Astrocyte (in vitro differentiated cells and primary cell): ENCODE results near the gene PRRT1B. TPM values are rescaled to one million over a fixed set of nuclear protein-coding genes. Genes with fewer than 3 reads are reported as not detected.
"Not testable (repeated sequence)": the region's sequence is repeated elsewhere in the genome, so short reads cannot be mapped to it uniquely, and the experiment has no call there.

Source experiments
- DNase-seq: peaks from one replicate; pipeline ENCODE4 v3.0.0-alpha.2; 2010; ENCODE audit warnings: low read depth
- FAIRE-seq: peaks from 2 replicates; lab custom pipeline; 2011; peaks lifted over from hg19 to GRCh38; lab: Jason Lieb, UNC
- H2AFZ ChIP-seq: 2 replicates; pipeline ENCODE4 v1.6.0; 2012; ENCODE audit warnings: low read depth, low read length, inconsistent platforms
- H3K27ac ChIP-seq: 2 replicates; pipeline ENCODE4 v1.5.1; 2011; ENCODE audit warnings: low read depth, low read length, inconsistent platforms
- H3K27me3 ChIP-seq: 2 replicates; pipeline ENCODE4 v1.6.0; 2011; ENCODE audit warnings: low read length, inconsistent platforms; ENCODE audit not compliant: insufficient read depth
- H3K36me3 ChIP-seq: 2 replicates; pipeline ENCODE4 v1.5.1; 2011; ENCODE audit warnings: low read length, inconsistent platforms; ENCODE audit not compliant: insufficient read depth
- H3K4me1 ChIP-seq: 2 replicates; pipeline ENCODE4 v1.5.1; 2011; ENCODE audit warnings: low read length, inconsistent platforms; ENCODE audit not compliant: insufficient read depth
- H3K4me2 ChIP-seq: 2 replicates; pipeline ENCODE4 v1.6.0; 2012; ENCODE audit warnings: low read length, inconsistent platforms
- H3K4me3 ChIP-seq: 2 replicates; pipeline ENCODE4 v1.5.1; 2011; ENCODE audit warnings: low read depth, mild to moderate bottlenecking, low read length, inconsistent platforms; ENCODE audit not compliant: insufficient read depth
- H3K79me2 ChIP-seq: 2 replicates; pipeline ENCODE4 v1.6.0; 2012; ENCODE audit warnings: mild to moderate bottlenecking, low read length, inconsistent platforms; ENCODE audit not compliant: insufficient read depth
- H3K9ac ChIP-seq: 2 replicates; pipeline ENCODE4 v1.6.0; 2012; ENCODE audit warnings: mild to moderate bottlenecking, low read length, inconsistent platforms
- H3K9me3 ChIP-seq: 2 replicates; pipeline ENCODE4 v1.5.1; 2012; ENCODE audit warnings: low read depth, mild to moderate bottlenecking, low read length, inconsistent platforms; ENCODE audit not compliant: insufficient read depth
- H4K20me1 ChIP-seq: 2 replicates; pipeline ENCODE4 v1.6.0; 2012; ENCODE audit warnings: low read length, inconsistent platforms; ENCODE audit not compliant: insufficient read depth
- H3K27ac Mint-ChIP-seq: one replicate; pipeline ENCODE4 v1.8.0; 2021; ENCODE audit warnings: mild to moderate bottlenecking, mixed read lengths; ENCODE audit not compliant: unreplicated experiment
- H3K27me3 Mint-ChIP-seq: one replicate; pipeline ENCODE4 v1.8.0; 2021; ENCODE audit warnings: low read depth, mixed read lengths; ENCODE audit not compliant: unreplicated experiment
- H3K36me3 Mint-ChIP-seq: one replicate; pipeline ENCODE4 v1.8.0; 2021; ENCODE audit warnings: low read depth, mixed read lengths; ENCODE audit not compliant: unreplicated experiment
- H3K4me1 Mint-ChIP-seq: one replicate; pipeline ENCODE4 v1.8.0; 2021; ENCODE audit warnings: low read depth, mixed read lengths; ENCODE audit not compliant: unreplicated experiment
- H3K4me3 Mint-ChIP-seq: one replicate; pipeline ENCODE4 v1.8.0; 2021; ENCODE audit warnings: mild to moderate bottlenecking, moderate library complexity, mixed read lengths; ENCODE audit not compliant: unreplicated experiment
- H3K9me3 Mint-ChIP-seq: one replicate; pipeline ENCODE4 v1.8.0; 2021; ENCODE audit warnings: mild to moderate bottlenecking, mixed read lengths; ENCODE audit not compliant: unreplicated experiment
- EZH2 ChIP-seq: IDR thresholded peaks from 2 replicates; pipeline ENCODE4 v1.6.1; 2012; ENCODE audit warnings: mild to moderate bottlenecking, low read length, inconsistent platforms; ENCODE audit not compliant: insufficient read depth
- total RNA-seq: library from RNA; stranded (reverse); gene quantifications from 2 replicates; pipeline ENCODE4 v1.2.1, GENCODE V29; 2021
- TF ChIP-seq, protein P1 (sequence below): IDR thresholded peaks from 2 replicates; pipeline ENCODE4 v1.5.1; 2011; ENCODE audit warnings: low read depth, mild to moderate bottlenecking, inconsistent platforms, low read length, moderate library complexity; ENCODE audit not compliant: insufficient read depth

Gene PRRT1B
- total RNA-seq, 1 donor from 2014 or later = not detected

DNA sequence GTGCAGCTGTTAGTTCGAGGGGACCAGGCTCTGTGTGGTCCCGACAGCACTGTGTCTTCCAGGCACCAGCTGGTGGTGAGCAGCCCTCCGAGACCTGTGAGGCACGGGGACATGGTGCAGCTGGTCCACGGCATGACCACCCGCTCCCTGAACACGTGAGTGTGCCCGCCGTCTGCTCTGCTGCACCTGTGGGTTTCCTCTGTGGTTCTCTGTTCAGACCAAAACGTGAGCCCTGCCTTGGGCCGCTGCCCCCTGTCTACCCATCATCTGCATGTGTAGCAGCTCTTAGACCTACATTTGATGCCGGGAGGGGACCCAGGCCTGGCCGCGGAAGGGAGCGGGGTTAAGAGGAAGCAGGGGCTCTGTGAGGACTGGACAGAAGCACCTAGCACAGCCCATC, 32.1 kb upstream of the PRRT1B start:
- peaks cover 36% of the 10 kb centered on the region for H3K36me3 Mint-ChIP-seq
- no peak for FAIRE-seq

DNA sequence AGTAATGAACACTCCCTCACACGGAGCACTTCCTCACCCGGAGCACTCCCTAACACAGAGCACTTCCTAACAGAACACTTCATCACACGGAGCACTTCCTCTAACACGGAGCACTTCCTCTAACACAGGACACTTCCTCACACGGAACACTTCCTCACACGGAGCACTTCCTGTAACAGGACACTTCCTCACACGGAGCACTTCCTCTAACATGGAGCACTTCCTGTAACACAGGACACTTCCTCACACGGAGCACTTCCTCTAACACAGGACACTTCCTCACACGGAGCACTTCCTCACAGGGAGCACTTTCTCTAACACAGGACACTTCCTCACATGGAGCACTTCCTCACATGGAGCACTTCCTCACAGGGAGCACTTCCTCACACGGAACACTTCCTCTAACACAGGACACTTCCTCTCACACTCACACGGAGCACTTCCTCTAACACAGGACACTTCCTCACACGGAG, 29.7 kb upstream of the PRRT1B start:
- not testable (repeated sequence) for H4K20me1 ChIP-seq, H3K4me3 Mint-ChIP-seq, H3K4me3 ChIP-seq, H3K4me1 Mint-ChIP-seq, H3K4me2 ChIP-seq, H3K27me3 Mint-ChIP-seq, H3K27me3 ChIP-seq, H3K9me3 ChIP-seq, H3K4me1 ChIP-seq, H3K9ac ChIP-seq, H3K79me2 ChIP-seq, H3K9me3 Mint-ChIP-seq, FAIRE-seq, H2AFZ ChIP-seq, H3K27ac ChIP-seq, DNase-seq, H3K27ac Mint-ChIP-seq
- H3K36me3 ChIP-seq = peaks cover 31% of the 10 kb centered on the region
- H3K36me3 Mint-ChIP-seq = peaks cover 43% of the 10 kb centered on the region

More for the DNA sequence above, 32.1 kb upstream of the PRRT1B start:
- Histone ChIP-seq H3K4me3 (no peak overlapping the region), H3K9ac (no peak overlapping the region), H3K79me2 (no peaks in the 10 kb centered on the region), H4K20me1 (no peaks in the 10 kb centered on the region), H3K27ac (no peak overlapping the region), H3K36me3 (peaks cover 34% of the 10 kb centered on the region), H3K27me3 (no peaks in the 10 kb centered on the region), H3K4me1 (no peaks in the 10 kb centered on the region), H3K4me2 (no peak overlapping the region), H2AFZ (no peak overlapping the region), H3K9me3 (peaks cover 6% of the 10 kb centered on the region)
- Mint-ChIP-seq H3K27me3 (no peaks in the 10 kb centered on the region), H3K27ac (no peak overlapping the region), H3K4me1 (no peaks in the 10 kb centered on the region), H3K4me3 (no peak overlapping the region), H3K9me3 (no peaks in the 10 kb centered on the region)
- TF ChIP-seq, protein P1, sequence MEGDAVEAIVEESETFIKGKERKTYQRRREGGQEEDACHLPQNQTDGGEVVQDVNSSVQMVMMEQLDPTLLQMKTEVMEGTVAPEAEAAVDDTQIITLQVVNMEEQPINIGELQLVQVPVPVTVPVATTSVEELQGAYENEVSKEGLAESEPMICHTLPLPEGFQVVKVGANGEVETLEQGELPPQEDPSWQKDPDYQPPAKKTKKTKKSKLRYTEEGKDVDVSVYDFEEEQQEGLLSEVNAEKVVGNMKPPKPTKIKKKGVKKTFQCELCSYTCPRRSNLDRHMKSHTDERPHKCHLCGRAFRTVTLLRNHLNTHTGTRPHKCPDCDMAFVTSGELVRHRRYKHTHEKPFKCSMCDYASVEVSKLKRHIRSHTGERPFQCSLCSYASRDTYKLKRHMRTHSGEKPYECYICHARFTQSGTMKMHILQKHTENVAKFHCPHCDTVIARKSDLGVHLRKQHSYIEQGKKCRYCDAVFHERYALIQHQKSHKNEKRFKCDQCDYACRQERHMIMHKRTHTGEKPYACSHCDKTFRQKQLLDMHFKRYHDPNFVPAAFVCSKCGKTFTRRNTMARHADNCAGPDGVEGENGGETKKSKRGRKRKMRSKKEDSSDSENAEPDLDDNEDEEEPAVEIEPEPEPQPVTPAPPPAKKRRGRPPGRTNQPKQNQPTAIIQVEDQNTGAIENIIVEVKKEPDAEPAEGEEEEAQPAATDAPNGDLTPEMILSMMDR = no peak
- no peak for TF ChIP-seq EZH2
- no peak for DNase-seq

DNA sequence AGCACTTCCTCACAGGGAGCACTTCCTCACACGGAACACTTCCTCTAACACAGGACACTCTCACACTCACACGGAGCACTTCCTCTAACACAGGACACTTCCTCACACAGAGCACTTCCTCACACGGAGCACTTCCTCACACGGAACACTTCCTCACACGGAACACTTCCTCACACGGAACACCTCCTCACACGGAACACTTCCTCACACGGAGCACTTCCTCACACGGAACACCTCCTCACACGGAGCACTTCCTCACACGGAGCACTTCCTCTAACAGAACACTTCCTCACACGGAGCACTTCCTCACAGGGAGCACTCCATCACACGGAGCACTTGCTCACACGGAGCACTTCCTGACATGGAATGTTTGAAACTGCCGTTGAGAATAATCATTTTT, 29.2 kb upstream of the PRRT1B start:
- H3K36me3 Mint-ChIP-seq = peaks cover 43% of the 10 kb centered on the region
- Histone ChIP-seq H3K9ac (no peak overlapping the region), H3K27me3 (no peaks in the 10 kb centered on the region), H3K36me3 (peaks cover 29% of the 10 kb centered on the region), H3K9me3 (peaks cover 6% of the 10 kb centered on the region), H2AFZ (no peak overlapping the region), H3K79me2 (no peaks in the 10 kb centered on the region), H3K4me1 (no peaks in the 10 kb centered on the region), H3K4me3 (no peak overlapping the region), H3K4me2 (no peak overlapping the region), H4K20me1 (no peaks in the 10 kb centered on the region), H3K27ac (no peak overlapping the region)
- H3K9me3 Mint-ChIP-seq = no peaks in the 10 kb centered on the region
- DNase-seq (no peak), FAIRE-seq (no peak)
- TF ChIP-seq, protein P1 = no peak
- TF ChIP-seq EZH2 = no peak
- H3K4me3 Mint-ChIP-seq = no peak overlapping the region
- no peaks in the 10 kb centered on the region for H3K27me3 Mint-ChIP-seq
- no peak overlapping the region for H3K27ac Mint-ChIP-seq
- H3K4me1 Mint-ChIP-seq = no peaks in the 10 kb centered on the region
